DND-41 (cell line): ENCODE data around the gene CHD9.
"Not testable (repeated sequence)": the region's sequence is repeated elsewhere in the genome, so short reads cannot be mapped to it uniquely, and the experiment has no call there.

Source experiments
- ATAC-seq: fragments of 200-7000 bp; cut with Tn5 transposase; 3 replicates; pipeline ENCODE4 v1.9.1; 2021; ENCODE audit warnings: low read depth; ENCODE audit not compliant: insufficient read depth
- DNase-seq: peaks from one replicate; pipeline ENCODE4 v3.0.0-alpha.2; 2020
- H2AFZ ChIP-seq: 2 replicates; pipeline ENCODE4 v1.6.0; 2012; ENCODE audit warnings: low read depth, low read length
- H3K27ac ChIP-seq: 2 replicates; pipeline ENCODE4 v1.5.1; 2012; ENCODE audit warnings: low read length, inconsistent platforms
- H3K27me3 ChIP-seq: fragments of 200-600 bp; sonication (generic); 2 replicates; pipeline ENCODE4 v1.6.0; 2012; ENCODE audit warnings: low read length, mild to moderate bottlenecking, inconsistent platforms; ENCODE audit not compliant: insufficient read depth, poor library complexity
- H3K36me3 ChIP-seq: 2 replicates; pipeline ENCODE4 v1.5.1; 2012; ENCODE audit warnings: low read length, inconsistent platforms; ENCODE audit not compliant: insufficient read depth
- H3K4me1 ChIP-seq: 2 replicates; pipeline ENCODE4 v1.5.1; 2012; ENCODE audit warnings: mild to moderate bottlenecking, low read length; ENCODE audit not compliant: insufficient read depth
- H3K4me2 ChIP-seq: 2 replicates; pipeline ENCODE4 v1.6.0; 2012; ENCODE audit warnings: mild to moderate bottlenecking, moderate library complexity, low read length, inconsistent platforms; ENCODE audit not compliant: insufficient read depth
- H3K4me3 ChIP-seq, 2 experiments: fragments of 200-600 bp in 1 of 2; shearing (Covaris generic) in 1 of 2; 2 replicates each; pipeline ENCODE4 v1.5.1; 2012 to 2016; ENCODE audit warnings: inconsistent platforms in 2 of 2, low read length in 2 of 2, mild to moderate bottlenecking in 2 of 2, low read depth in 1 of 2, moderate library complexity in 1 of 2
- H3K79me2 ChIP-seq: 2 replicates; pipeline ENCODE4 v1.6.0; 2012; ENCODE audit warnings: low read length, inconsistent platforms; ENCODE audit not compliant: insufficient read depth
- H3K9ac ChIP-seq: 2 replicates; pipeline ENCODE4 v1.6.0; 2012; ENCODE audit warnings: low read depth, mild to moderate bottlenecking, inconsistent platforms, low read length, moderate library complexity
- H3K9me3 ChIP-seq: 2 replicates; pipeline ENCODE4 v1.5.1; 2012; ENCODE audit warnings: low read length, moderate library complexity, mild to moderate bottlenecking, inconsistent platforms; ENCODE audit not compliant: insufficient read depth, severe bottlenecking
- H4K20me1 ChIP-seq: 2 replicates; pipeline ENCODE4 v1.6.0; 2012; ENCODE audit warnings: low read length; ENCODE audit not compliant: insufficient read depth
- EZH2 ChIP-seq: IDR thresholded peaks from 3 replicates; pipeline ENCODE4 v1.6.1; 2012; ENCODE audit warnings: borderline replicate concordance, low read depth, mild to moderate bottlenecking, moderate library complexity, low read length, inconsistent platforms; ENCODE audit not compliant: severe bottlenecking
- TF ChIP-seq, protein P1 (sequence below): IDR thresholded peaks from 2 replicates; pipeline ENCODE4 v1.5.1; 2012; ENCODE audit warnings: borderline replicate concordance, low read length, moderate library complexity, mild to moderate bottlenecking; ENCODE audit not compliant: poor library complexity, severe bottlenecking; ENCODE audit errors: extremely low read depth

The CHD9 gene

DNA sequence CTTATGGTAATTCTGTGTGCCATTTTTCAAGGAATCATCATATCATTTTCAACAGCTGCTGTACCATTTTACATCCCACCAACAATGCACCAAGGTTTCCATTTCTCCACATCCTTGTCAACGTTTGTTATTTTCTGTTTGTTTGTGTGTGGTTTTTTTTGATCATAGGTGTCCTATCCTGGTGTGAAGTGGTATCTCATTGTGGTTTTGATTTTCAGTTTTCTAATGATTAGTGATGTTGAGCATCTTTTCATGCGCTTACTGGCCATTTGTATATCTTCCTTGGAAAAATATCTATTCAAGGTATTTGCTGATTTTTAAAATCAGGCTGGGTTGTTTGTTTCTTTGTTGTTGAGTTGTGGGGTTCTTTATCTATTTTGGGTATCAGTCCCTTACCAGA lies 15.0 kb downstream of the CHD9 start:
- Histone ChIP-seq H3K36me3 (peaks cover 30% of the 10 kb centered on the region), H3K4me3 (no peak overlapping the region), H3K9ac (no peak overlapping the region), H3K27ac (no peak overlapping the region), H3K27me3 (no peaks in the 10 kb centered on the region), H3K79me2 (peaks cover 78% of the 10 kb centered on the region), H3K4me1 (peaks cover 4% of the 10 kb centered on the region; the same call in 1 of the 2 replicates), H3K4me2 (no peak overlapping the region), H2AFZ (no peak overlapping the region), H4K20me1 (peaks cover 22% of the 10 kb centered on the region; the same call in 1 of the 2 replicates), H3K9me3 (peaks cover 8% of the 10 kb centered on the region)
- DNase-seq (no peak), ATAC-seq (no peak)
- TF ChIP-seq, protein P1, sequence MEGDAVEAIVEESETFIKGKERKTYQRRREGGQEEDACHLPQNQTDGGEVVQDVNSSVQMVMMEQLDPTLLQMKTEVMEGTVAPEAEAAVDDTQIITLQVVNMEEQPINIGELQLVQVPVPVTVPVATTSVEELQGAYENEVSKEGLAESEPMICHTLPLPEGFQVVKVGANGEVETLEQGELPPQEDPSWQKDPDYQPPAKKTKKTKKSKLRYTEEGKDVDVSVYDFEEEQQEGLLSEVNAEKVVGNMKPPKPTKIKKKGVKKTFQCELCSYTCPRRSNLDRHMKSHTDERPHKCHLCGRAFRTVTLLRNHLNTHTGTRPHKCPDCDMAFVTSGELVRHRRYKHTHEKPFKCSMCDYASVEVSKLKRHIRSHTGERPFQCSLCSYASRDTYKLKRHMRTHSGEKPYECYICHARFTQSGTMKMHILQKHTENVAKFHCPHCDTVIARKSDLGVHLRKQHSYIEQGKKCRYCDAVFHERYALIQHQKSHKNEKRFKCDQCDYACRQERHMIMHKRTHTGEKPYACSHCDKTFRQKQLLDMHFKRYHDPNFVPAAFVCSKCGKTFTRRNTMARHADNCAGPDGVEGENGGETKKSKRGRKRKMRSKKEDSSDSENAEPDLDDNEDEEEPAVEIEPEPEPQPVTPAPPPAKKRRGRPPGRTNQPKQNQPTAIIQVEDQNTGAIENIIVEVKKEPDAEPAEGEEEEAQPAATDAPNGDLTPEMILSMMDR: no peak
- no peak for TF ChIP-seq EZH2

GRCh38 chr16:53071748-53072301 lies 17.0 kb downstream of the CHD9 start:
- Histone ChIP-seq H3K27ac (0 out of 2 replicates have a peak overlapping the region, but pooled peaks have one; percentile 52), H3K4me1 (peaks cover 4% of the 10 kb centered on the region; the same call in 1 of the 2 replicates), H3K4me3 (no peak overlapping the region), H2AFZ (no peak overlapping the region), H3K9ac (no peak overlapping the region), H3K79me2 (peaks cover 68% of the 10 kb centered on the region), H3K27me3 (no peaks in the 10 kb centered on the region), H3K9me3 (peaks cover 8% of the 10 kb centered on the region), H4K20me1 (peaks cover 14% of the 10 kb centered on the region; the same call in 1 of the 2 replicates), H3K4me2 (no peak overlapping the region), H3K36me3 (peaks cover 31% of the 10 kb centered on the region)
- ATAC-seq: peak; percentile 58; the same call in 2 of the 3 replicates
- peak; percentile 29 for DNase-seq
- TF ChIP-seq, protein P1: no peak
- TF ChIP-seq EZH2: no peak

DNA sequence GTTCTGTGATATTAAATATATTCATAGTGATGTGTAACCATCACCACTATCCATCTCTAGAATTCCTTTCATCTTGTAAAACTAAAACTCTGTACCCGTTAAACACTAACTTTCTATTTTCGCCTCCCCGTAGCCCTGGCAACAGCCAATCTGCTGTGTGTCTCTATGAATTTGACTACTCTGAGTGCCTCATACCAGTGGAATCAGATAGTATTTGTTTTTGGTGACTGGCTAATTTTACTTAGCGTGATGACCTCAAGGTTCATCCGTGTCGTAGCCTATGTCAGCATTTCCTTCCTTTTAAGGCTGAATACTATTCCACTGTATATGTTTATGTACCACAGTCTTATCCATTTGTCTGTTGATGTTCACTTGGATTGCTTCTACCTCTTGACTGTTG lies 18.2 kb downstream of the CHD9 start:
- Histone ChIP-seq H4K20me1 (peaks cover 13% of the 10 kb centered on the region; the same call in 1 of the 2 replicates), H3K9me3 (peaks cover 8% of the 10 kb centered on the region), H3K9ac (no peak overlapping the region), H3K4me1 (peaks cover 4% of the 10 kb centered on the region; the same call in 1 of the 2 replicates), H3K4me2 (no peak overlapping the region), H3K27me3 (no peaks in the 10 kb centered on the region), H2AFZ (no peak overlapping the region), H3K27ac (no peak overlapping the region), H3K4me3 (no peak overlapping the region), H3K79me2 (peaks cover 59% of the 10 kb centered on the region), H3K36me3 (peaks cover 23% of the 10 kb centered on the region)
- TF ChIP-seq EZH2: no peak
- DNase-seq: no peak
- ATAC-seq: no peak

- not testable (repeated sequence) for H3K9ac ChIP-seq, H3K27ac ChIP-seq, H3K4me3 ChIP-seq, H3K4me1 ChIP-seq, H2AFZ ChIP-seq, H3K4me2 ChIP-seq, DNase-seq, ATAC-seq, H3K27me3 ChIP-seq, H3K9me3 ChIP-seq
- Histone ChIP-seq H3K79me2 (peaks cover 59% of the 10 kb centered on the region), H3K36me3 (peaks cover 14% of the 10 kb centered on the region), H4K20me1 (peaks cover 13% of the 10 kb centered on the region; the same call in 1 of the 2 replicates)
Measured at GRCh38 chr16:53074296-53074695, 19.5 kb downstream of the CHD9 start.

DNA sequence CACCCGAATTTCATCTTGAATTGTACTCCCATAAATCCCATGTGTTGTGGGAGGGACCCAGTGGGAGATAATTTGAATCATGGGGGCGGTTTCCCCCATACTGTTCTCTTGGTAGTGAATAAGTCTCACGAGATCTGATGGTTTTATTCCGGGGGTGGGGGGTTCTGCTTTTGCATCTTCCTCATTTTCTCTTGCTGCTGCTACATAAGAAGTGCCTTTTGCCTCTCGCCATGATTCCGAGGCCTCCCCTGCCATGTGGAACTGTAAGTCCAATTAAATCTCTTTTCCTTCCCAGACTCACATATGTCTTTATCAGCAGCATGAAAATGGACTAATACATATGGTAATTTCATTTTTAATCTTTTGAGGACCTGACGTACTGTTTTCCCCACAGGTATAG lies 20.7 kb downstream of the CHD9 start:
- peaks cover 13% of the 10 kb centered on the region; the same call in 1 of the 2 replicates for H4K20me1 ChIP-seq
- not testable (repeated sequence) for H3K9ac ChIP-seq, H3K27me3 ChIP-seq, H3K9me3 ChIP-seq, H3K4me2 ChIP-seq, H3K4me1 ChIP-seq, H2AFZ ChIP-seq, ATAC-seq, DNase-seq, H3K4me3 ChIP-seq, H3K27ac ChIP-seq
- peaks cover 12% of the 10 kb centered on the region for H3K36me3 ChIP-seq
- H3K79me2 ChIP-seq: peaks cover 62% of the 10 kb centered on the region
